IMR-90 (cell line): ENCODE data around the gene DNAJC2. TPM values are rescaled to one million over a fixed set of nuclear protein-coding genes. Genes with fewer than 3 reads are reported as not detected.

Experiments
- ATAC-seq: fragments of 200-7000 bp; cut with Tn5 transposase; 2 replicates; pipeline ENCODE4 v1.9.1; 2020; ENCODE audit warnings: low read depth, mild to moderate bottlenecking, moderate library complexity
- BruUV-seq: library from RNA; stranded (reverse); fragments of 400-500 nt; replicated peaks from 2 replicates; lab custom pipeline; 2021; lab: Mats Ljungman, UMichigan
- CTCF ChIA-PET: fragments of 300-600 bp; formaldehyde crosslinking; extraction: SDS; loops from one replicate; lab custom pipeline; 2021; ENCODE audit warnings: antibody characterized with exemption; lab: Yijun Ruan, JAX
- POLR2A ChIA-PET: fragments of 300-600 bp; sonication (Branson Sonifier 250); formaldehyde crosslinking; loops from one replicate; lab custom pipeline; 2022; ENCODE audit warnings: antibody characterized with exemption; ENCODE audit not compliant: unreplicated experiment; lab: Charles Lee
- DNase-seq: peaks from one replicate; pipeline ENCODE4 v3.0.0; 2013
- H2AFZ ChIP-seq: replicated peaks from 2 replicates; pipeline ENCODE3; 2013; ENCODE audit warnings: low read length, mild to moderate bottlenecking; ENCODE audit not compliant: poor library complexity
- H2AK5ac ChIP-seq: 2 replicates; pipeline ENCODE4 v1.6.1; 2013; ENCODE audit warnings: low read depth, low read length, inconsistent platforms
- H2AK9ac ChIP-seq: replicated peaks from 2 replicates; pipeline ENCODE3; 2013; ENCODE audit warnings: mild to moderate bottlenecking, low read depth, low read length, moderate library complexity; ENCODE audit not compliant: poor library complexity
- H2BK120ac ChIP-seq: 2 replicates; pipeline ENCODE4 v1.6.1; 2013; ENCODE audit warnings: low read depth, low read length, inconsistent platforms
- H2BK15ac ChIP-seq: 3 replicates; pipeline ENCODE4 v1.6.1; 2013; ENCODE audit warnings: low read depth, low read length, inconsistent platforms
- H2BK20ac ChIP-seq: 2 replicates; pipeline ENCODE4 v1.6.1; 2013; ENCODE audit warnings: low read depth, mild to moderate bottlenecking, inconsistent platforms, low read length, moderate library complexity
- H2BK5ac ChIP-seq: 2 replicates; pipeline ENCODE4 v1.6.1; 2013; ENCODE audit warnings: mild to moderate bottlenecking, low read depth, low read length, inconsistent platforms; ENCODE audit not compliant: poor library complexity, severe bottlenecking
- H3K14ac ChIP-seq: replicated peaks from 2 replicates; pipeline ENCODE4 v1.6.1; 2013; ENCODE audit warnings: low read depth, low read length, inconsistent platforms
- H3K18ac ChIP-seq: 2 replicates; pipeline ENCODE4 v1.6.1; 2013; ENCODE audit warnings: low read depth, low read length, control low read depth
- H3K23ac ChIP-seq: 2 replicates; pipeline ENCODE4 v1.6.1; 2013; ENCODE audit warnings: low read depth, low read length, inconsistent platforms
- H3K27ac ChIP-seq: 2 replicates; pipeline ENCODE4 v1.5.1; 2013; ENCODE audit warnings: mild to moderate bottlenecking, control low read depth, low read length; ENCODE audit not compliant: insufficient read depth
- H3K27me3 ChIP-seq: 2 replicates; pipeline ENCODE4 v1.6.1; 2013; ENCODE audit warnings: low read length; ENCODE audit not compliant: control insufficient read depth, insufficient read depth
- H3K36me3 ChIP-seq: 2 replicates; pipeline ENCODE4 v1.6.1; 2013; ENCODE audit warnings: low read length, mixed read lengths; ENCODE audit not compliant: control insufficient read depth, insufficient read depth
- H3K4ac ChIP-seq: 2 replicates; pipeline ENCODE4 v1.6.1; 2013; ENCODE audit warnings: low read depth, low read length, inconsistent platforms
- H3K4me1 ChIP-seq: 2 replicates; pipeline ENCODE4 v1.6.1; 2013; ENCODE audit warnings: low read length, mixed read lengths; ENCODE audit not compliant: control insufficient read depth, insufficient read depth
- H3K4me2 ChIP-seq: 2 replicates; pipeline ENCODE4 v1.6.1; 2013; ENCODE audit warnings: low read depth, mild to moderate bottlenecking, control low read depth, low read length, moderate library complexity
- H3K4me3 ChIP-seq: 2 replicates; pipeline ENCODE4 v1.5.1; 2013; ENCODE audit warnings: low read depth, mild to moderate bottlenecking, control low read depth, low read length, moderate library complexity; ENCODE audit not compliant: insufficient read depth
- H3K56ac ChIP-seq: 2 replicates; pipeline ENCODE4 v1.6.1; 2013; ENCODE audit warnings: low read length, inconsistent platforms; ENCODE audit not compliant: insufficient read depth; ENCODE audit errors: extremely low read depth
- H3K79me1 ChIP-seq, 2 experiments: 2 replicates each; pipeline ENCODE4 v1.6.1; 2013; ENCODE audit warnings: low read length in 2 of 2, inconsistent platforms in 1 of 2, low read depth in 1 of 2
- H3K9ac ChIP-seq: 2 replicates; pipeline ENCODE4 v1.6.1; 2013; ENCODE audit warnings: low read depth, low read length, control low read depth
- H3K9me1 ChIP-seq: 2 replicates; pipeline ENCODE4 v1.6.1; 2013; ENCODE audit warnings: low read length, inconsistent platforms; ENCODE audit not compliant: insufficient read depth
- H3K9me3 ChIP-seq: 2 replicates; pipeline ENCODE4 v1.6.1; 2013; ENCODE audit warnings: low read length; ENCODE audit not compliant: control insufficient read depth, insufficient read depth
- H4K20me1 ChIP-seq: 2 replicates; pipeline ENCODE4 v1.6.1; 2013; ENCODE audit warnings: low read length, inconsistent platforms; ENCODE audit not compliant: insufficient read depth
- H4K5ac ChIP-seq: 2 replicates; pipeline ENCODE4 v1.6.1; 2013; ENCODE audit warnings: mild to moderate bottlenecking, low read depth, low read length, control low read depth
- H4K8ac ChIP-seq, 2 experiments: 2 replicates each; pipeline ENCODE4 v1.6.1; 2013; ENCODE audit warnings: low read depth in 2 of 2, low read length in 2 of 2, control low read depth in 1 of 2, inconsistent platforms in 1 of 2
- H4K91ac ChIP-seq: 2 replicates; pipeline ENCODE4 v1.6.1; 2013; ENCODE audit warnings: low read depth, low read length, inconsistent platforms; ENCODE audit not compliant: insufficient read depth
- BHLHE40 ChIP-seq: fragments of 150-350 bp; IDR thresholded peaks from 2 replicates; pipeline ENCODE4 v1.6.1; 2016; ENCODE audit warnings: mild to moderate bottlenecking, low read depth, low read length
- CEBPB ChIP-seq: IDR thresholded peaks from 2 replicates; pipeline ENCODE4 v1.6.1; 2012; ENCODE audit warnings: low read depth, low read length, improper control_type of control experiment
- CHD1 ChIP-seq: IDR thresholded peaks from 2 replicates; pipeline ENCODE4 v1.6.1; 2012; ENCODE audit warnings: low read depth, low read length, improper control_type of control experiment
- CTCF ChIP-seq: conservative IDR thresholded peaks from 2 replicates; pipeline ENCODE4 v1.5.1; 2012; ENCODE audit warnings: mild to moderate bottlenecking, low read depth, low read length, improper control_type of control experiment
- ELK1 ChIP-seq: fragments of 150-350 bp; IDR thresholded peaks from 2 replicates; pipeline ENCODE4 v1.6.1; 2016; ENCODE audit warnings: low read depth, mild to moderate bottlenecking, low read length, moderate library complexity, borderline replicate concordance
- FOS ChIP-seq: fragments of 150-350 bp; IDR thresholded peaks from 2 replicates; pipeline ENCODE4 v1.6.1; 2016; ENCODE audit warnings: low read depth, low read length
- MAFK ChIP-seq: IDR thresholded peaks from 2 replicates; pipeline ENCODE4 v1.6.1; 2012; ENCODE audit warnings: low read depth, low read length, improper control_type of control experiment
- MAZ ChIP-seq: IDR thresholded peaks from 2 replicates; pipeline ENCODE4 v1.6.1; 2012; ENCODE audit warnings: low read depth, mild to moderate bottlenecking, low read length, improper control_type of control experiment, moderate library complexity, borderline replicate concordance
- MXI1 ChIP-seq: IDR thresholded peaks from 2 replicates; pipeline ENCODE4 v1.6.1; 2012; ENCODE audit warnings: low read depth, mild to moderate bottlenecking, low read length, moderate library complexity, borderline replicate concordance
- NFE2L2 ChIP-seq: fragments of 150-350 bp; IDR thresholded peaks from 2 replicates; pipeline ENCODE4 v1.6.1; 2016; ENCODE audit warnings: low read depth, mild to moderate bottlenecking, low read length
- POLR2A ChIP-seq: IDR thresholded peaks from 2 replicates; pipeline ENCODE4 v1.6.1; 2012; ENCODE audit warnings: mild to moderate bottlenecking, low read depth, low read length
- RAD21 ChIP-seq: IDR thresholded peaks from 2 replicates; pipeline ENCODE4 v1.6.1; 2012; ENCODE audit warnings: low read length, improper control_type of control experiment
- RCOR1 ChIP-seq: IDR thresholded peaks from 2 replicates; pipeline ENCODE4 v1.6.1; 2012; ENCODE audit warnings: mild to moderate bottlenecking, low read length, improper control_type of control experiment; ENCODE audit not compliant: insufficient replicate concordance
- RFX5 ChIP-seq: IDR thresholded peaks from 2 replicates; pipeline ENCODE4 v1.8.0; 2012; ENCODE audit warnings: low read depth, mild to moderate bottlenecking, low read length, moderate library complexity
- SMC3 ChIP-seq: fragments of 150-350 bp; IDR thresholded peaks from 2 replicates; pipeline ENCODE4 v1.6.1; 2016; ENCODE audit warnings: low read depth, mild to moderate bottlenecking, antibody characterized with exemption, low read length, moderate library complexity
- USF2 ChIP-seq: fragments of 150-350 bp; IDR thresholded peaks from 2 replicates; pipeline ENCODE4 v1.6.1; 2017; ENCODE audit warnings: mild to moderate bottlenecking, antibody characterized with exemption, low read length, low read depth
- WGBS, 2 experiments: methylation state at CpG; one replicate each; pipeline versions ENCODE4 v1.1.5 to v1.1.7; 2013; ENCODE audit warnings: missing lambda C conversion rate in 2 of 2; ENCODE audit not compliant: insufficient read length in 1 of 2; ENCODE audit errors: extremely low coverage in 2 of 2; 5-methylcytosine and 5-hydroxymethylcytosine counted together
- dilution Hi-C: fragments of 300-500 bp; cut with HindIII; formaldehyde crosslinking; loops from one replicate; pipeline ENCODE4 v1.14.3; 2018; ENCODE audit warnings: low sequenced_read_pairs; ENCODE audit not compliant: unreplicated experiment
- in situ Hi-C: fragments of 300-500 bp; cut with MboI; formaldehyde crosslinking; loops from 3 replicates; pipeline ENCODE4 v1.14.3; 2019; ENCODE audit warnings: low sequenced_read_pairs, inconsistent platforms, mixed read lengths
- intact Hi-C: fragments of 100-400 bp; cut with micrococcal nuclease; formaldehyde crosslinking; loops from 2 replicates; pipeline ENCODE4 v1.10.0; 2022
- polyA plus RNA-seq, 3 experiments: library from polyadenylated mRNA; depleted of rRNA; stranded (reverse); fragments of >200 nt; gene quantifications; 2 replicates each; pipeline ENCODE4 v1.2.3, GENCODE V29; 2012; ENCODE audit warnings: low replicate concordance in 1 of 3
- total RNA-seq: library from RNA; depleted of rRNA; stranded (reverse); fragments of >200 nt; gene quantifications from 2 replicates; pipeline ENCODE4 v1.2.3, GENCODE V29; 2012

DNAJC2 gene
- total and polyA plus RNA-seq, 2 of the 4 experiments (the other 2 are of a cell fraction) = 17.5 to 22.4 TPM

GRCh38 chr7:103325744-103326143 is 18.8 kb downstream of the DNAJC2 start:
- no peaks in the 10 kb centered on the region for H3K27me3 ChIP-seq
- no peak for TF ChIP-seq SMC3
- no peak for TF ChIP-seq FOS
- no peak for TF ChIP-seq MAFK
- TF ChIP-seq RAD21 = no peak
- TF ChIP-seq CHD1 = no peak
- no peak for TF ChIP-seq POLR2A
- no peak for TF ChIP-seq BHLHE40
- TF ChIP-seq CTCF = no peak
- no peak for TF ChIP-seq NFE2L2
- no peak for TF ChIP-seq MXI1
- TF ChIP-seq RFX5 = no peak
- TF ChIP-seq CEBPB = no peak
- no peak for TF ChIP-seq ELK1
- no peak for TF ChIP-seq USF2
- TF ChIP-seq RCOR1 = no peak
- no peak for TF ChIP-seq MAZ
- in situ Hi-C loops = no loop called here
- no peaks in the 10 kb centered on the region; the same call in 1 of the 2 replicates for H4K20me1 ChIP-seq
- no peak overlapping the region for H4K8ac ChIP-seq
- no peak overlapping the region for H3K27ac ChIP-seq
- H2AFZ ChIP-seq = no peak overlapping the region
- no TSS peak for BruUV-seq
- H3K79me1 ChIP-seq = peaks cover 4 to 5% of the 10 kb centered on the region in 2 experiments; a peak in 3 of 4 replicates
- no peak overlapping the region for H3K4me2 ChIP-seq
- ATAC-seq = no peak
- H2BK20ac ChIP-seq = no peak overlapping the region
- no peak overlapping the region for H2AK5ac ChIP-seq
- no peak overlapping the region for H3K9ac ChIP-seq
- H2BK5ac ChIP-seq = no peak overlapping the region
- ChIA-PET CTCF (no interaction called here), POLR2A (no interaction called here)
- H3K56ac ChIP-seq = no peak overlapping the region
- no peak for DNase-seq
- no peaks in the 10 kb centered on the region for H3K4me1 ChIP-seq
- no peak overlapping the region for H3K18ac ChIP-seq
- H2BK120ac ChIP-seq = no peak overlapping the region
- peaks cover 31% of the 10 kb centered on the region for H3K36me3 ChIP-seq
- H4K5ac ChIP-seq = no peak overlapping the region
- H2BK15ac ChIP-seq = no peak overlapping the region
- H4K91ac ChIP-seq = no peak overlapping the region
- dilution Hi-C loops = no loop called here
- no peak overlapping the region for H3K4ac ChIP-seq
- H3K9me3 ChIP-seq = no peaks in the 10 kb centered on the region
- no peaks in the 10 kb centered on the region for H3K9me1 ChIP-seq
- H2AK9ac ChIP-seq = no peak overlapping the region
- H3K23ac ChIP-seq = no peak overlapping the region
- WGBS, 2 experiments = 90% methylated on average over 2 of the region's 8 CpGs; no CpG with 5 or more reads in 1 of the 2 experiments
- H3K4me3 ChIP-seq = no peak overlapping the region
- intact Hi-C loops = no loop called here
- no peak overlapping the region for H3K14ac ChIP-seq
